Measurements from ENCODE around the gene PCDH9. TPM values are rescaled to one million over a fixed set of nuclear protein-coding genes. Genes with fewer than 3 reads are reported as not detected.

The PCDH9 gene
- total and polyA plus RNA-seq, 2 of the 13 experiments (the other 11 are each of a cell fraction or from before 2014, with no cell fraction given), result 0.09 TPM; not detected in 1

DNA sequence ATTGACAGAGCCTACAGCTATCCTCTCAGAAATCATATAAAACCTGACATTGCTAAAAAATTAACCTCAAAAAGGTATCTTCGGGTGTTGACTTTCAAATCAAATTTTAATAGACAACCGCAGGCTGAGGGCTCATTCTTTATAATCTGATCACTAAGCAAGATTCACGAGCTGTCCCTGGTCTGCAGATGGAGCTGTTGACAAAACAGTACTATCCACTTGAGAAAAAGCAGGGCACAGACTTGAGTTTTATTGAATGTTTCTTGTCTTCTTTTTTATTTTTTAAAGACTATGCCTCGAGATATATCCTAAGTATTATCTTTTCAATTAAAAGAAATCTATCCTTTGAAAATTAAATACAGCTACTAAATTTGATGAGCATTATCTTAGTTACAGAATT lies 540.5 kb downstream of the PCDH9 start (continued):
- TF ChIP-seq, protein P1, sequence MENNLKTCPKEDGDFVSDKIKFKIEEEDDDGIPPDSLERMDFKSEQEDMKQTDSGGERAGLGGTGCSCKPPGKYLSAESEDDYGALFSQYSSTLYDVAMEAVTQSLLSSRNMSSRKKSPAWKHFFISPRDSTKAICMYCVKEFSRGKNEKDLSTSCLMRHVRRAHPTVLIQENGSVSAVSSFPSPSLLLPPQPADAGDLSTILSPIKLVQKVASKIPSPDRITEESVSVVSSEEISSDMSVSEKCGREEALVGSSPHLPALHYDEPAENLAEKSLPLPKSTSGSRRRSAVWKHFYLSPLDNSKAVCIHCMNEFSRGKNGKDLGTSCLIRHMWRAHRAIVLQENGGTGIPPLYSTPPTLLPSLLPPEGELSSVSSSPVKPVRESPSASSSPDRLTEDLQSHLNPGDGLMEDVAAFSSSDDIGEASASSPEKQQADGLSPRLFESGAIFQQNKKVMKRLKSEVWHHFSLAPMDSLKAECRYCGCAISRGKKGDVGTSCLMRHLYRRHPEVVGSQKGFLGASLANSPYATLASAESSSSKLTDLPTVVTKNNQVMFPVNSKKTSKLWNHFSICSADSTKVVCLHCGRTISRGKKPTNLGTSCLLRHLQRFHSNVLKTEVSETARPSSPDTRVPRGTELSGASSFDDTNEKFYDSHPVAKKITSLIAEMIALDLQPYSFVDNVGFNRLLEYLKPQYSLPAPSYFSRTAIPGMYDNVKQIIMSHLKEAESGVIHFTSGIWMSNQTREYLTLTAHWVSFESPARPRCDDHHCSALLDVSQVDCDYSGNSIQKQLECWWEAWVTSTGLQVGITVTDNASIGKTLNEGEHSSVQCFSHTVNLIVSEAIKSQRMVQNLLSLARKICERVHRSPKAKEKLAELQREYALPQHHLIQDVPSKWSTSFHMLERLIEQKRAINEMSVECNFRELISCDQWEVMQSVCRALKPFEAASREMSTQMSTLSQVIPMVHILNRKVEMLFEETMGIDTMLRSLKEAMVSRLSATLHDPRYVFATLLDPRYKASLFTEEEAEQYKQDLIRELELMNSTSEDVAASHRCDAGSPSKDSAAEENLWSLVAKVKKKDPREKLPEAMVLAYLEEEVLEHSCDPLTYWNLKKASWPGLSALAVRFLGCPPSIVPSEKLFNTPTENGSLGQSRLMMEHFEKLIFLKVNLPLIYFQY (CRISPR knock-in tag; IDR thresholded peaks at IDR 0.05; ENCODE audit: borderline replicate concordance), result no peak
- TF ChIP-seq HDAC1 (CRISPR knock-in tag; IDR thresholded peaks at IDR 0.05), result no peak
- TF ChIP-seq, protein P2, sequence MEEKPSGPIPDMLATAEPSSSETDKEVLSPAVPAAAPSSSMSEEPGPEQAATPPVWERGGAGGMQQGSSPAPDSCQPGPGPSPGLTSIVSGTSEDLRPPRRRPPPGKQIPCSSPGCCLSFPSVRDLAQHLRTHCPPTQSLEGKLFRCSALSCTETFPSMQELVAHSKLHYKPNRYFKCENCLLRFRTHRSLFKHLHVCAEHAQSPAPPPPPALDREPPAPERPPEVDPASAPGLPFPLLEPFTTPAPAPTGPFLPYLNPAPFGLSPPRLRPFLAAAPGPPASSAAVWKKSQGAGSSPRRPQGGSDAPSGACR (CRISPR knock-in tag; IDR thresholded peaks at IDR 0.05), result no peak

DNA sequence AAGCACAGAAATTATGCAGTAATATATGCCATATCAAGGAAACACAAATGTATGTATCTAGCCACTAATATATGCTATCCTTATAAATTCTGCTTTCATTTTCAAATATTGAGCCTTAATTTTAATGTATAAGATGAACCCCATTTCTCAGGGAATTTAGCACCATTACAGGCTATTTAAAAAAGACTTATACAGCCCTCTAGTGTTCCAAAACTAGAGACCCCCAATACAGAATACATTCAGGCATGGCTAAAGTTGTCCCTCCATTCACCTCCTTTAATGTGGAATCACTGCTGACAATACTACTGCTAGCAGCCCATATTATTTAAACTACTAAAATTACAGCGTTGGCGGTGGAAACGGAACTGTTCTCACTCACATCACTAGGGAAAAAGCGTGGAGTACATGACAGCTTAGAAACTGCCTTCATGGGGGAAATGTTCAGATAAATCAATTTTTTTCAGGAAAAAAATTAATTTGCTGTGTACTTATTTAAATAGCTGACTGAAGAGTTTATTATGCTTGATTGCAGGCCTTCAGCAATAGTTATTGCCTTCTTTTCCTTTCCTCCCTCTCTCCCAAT lies 541.0 kb downstream of the PCDH9 start:
- FAIRE-seq, result no peak
- TF ChIP-seq SATB2 (CRISPR knock-in tag; IDR thresholded peaks at IDR 0.05), result no peak
- TF ChIP-seq RAD21 (CRISPR knock-in tag; IDR thresholded peaks at IDR 0.05), result no peak
- TF ChIP-seq SNRNP70 (IDR thresholded peaks at IDR 0.05; ENCODE audit: low read depth, low read length), result no peak
- ChIA-PET CTCF (ENCODE audit: low intra/inter-chr PET ratio, low total read pairs) (no interaction called here), POLR2A (no interaction called here)
- H3K27me3 ChIP-seq (ENCODE audit: control insufficient read depth in 1 of 2, insufficient read depth in 2 of 2, low read length in 2 of 2), result no peaks in the 10 kb centered on the region
- no peak overlapping the region for H3K9ac ChIP-seq (ENCODE audit: insufficient read depth, low read depth, low read length)
- no peak overlapping the region for H3K27ac ChIP-seq (ENCODE audit: extremely low read length, insufficient read depth, low read length)
- 8% methylated on average over 4 of the region's 4 CpGs for WGBS (ENCODE audit: low lambda C conversion rate)
- intact Hi-C loops (cut with micrococcal nuclease; ENCODE audit: unreplicated experiment), result no loop called here
- H3K4me1 ChIP-seq (ENCODE audit: insufficient read depth, low read length), result no peaks in the 10 kb centered on the region
- no peak overlapping the region for H2AFZ ChIP-seq (ENCODE audit: low read length)
- no TSS peak for BruUV-seq (replicated peaks)
- DNase-seq (ENCODE audit: low spot score), result no peak
- no peaks in the 10 kb centered on the region for H4K20me1 ChIP-seq (ENCODE audit: insufficient read depth, low read length)
- no peaks in the 10 kb centered on the region for H3K36me3 ChIP-seq (replicated peaks in 1 of 2; ENCODE audit: control insufficient read depth in 1 of 2, insufficient read depth in 2 of 2, low read length in 2 of 2)
- in situ Hi-C loops (cut with HindIII; ENCODE audit: extremely low pct_ligation_motif_present, low pct_unique_long_range_greater_than_20kb), result no loop called here
- no peak for ATAC-seq
- H3K9me3 ChIP-seq (ENCODE audit: low read length), result peaks cover 23% of the 10 kb centered on the region
- no peak overlapping the region for H3K4me3 ChIP-seq (replicated peaks in 1 of 3; ENCODE audit: insufficient read depth in 1 of 3, low read depth in 2 of 3, low read length in 3 of 3)
- H3K4me2 ChIP-seq (ENCODE audit: low read depth, low read length), result no peak overlapping the region
- H3K79me2 ChIP-seq (ENCODE audit: insufficient read depth, low read length), result no peaks in the 10 kb centered on the region
